Panc1 (cell line): ENCODE results near the gene UBR2. TPM values are rescaled to one million over a fixed set of nuclear protein-coding genes. Genes with fewer than 3 reads are reported as not detected.

Experiments
- ATAC-seq: fragments of 200-7000 bp; cut with Tn5 transposase; 2 replicates; pipeline ENCODE4 v1.9.1; 2020; ENCODE audit warnings: mild to moderate bottlenecking, moderate library complexity
- BruUV-seq: library from RNA; stranded (reverse); fragments of 400-500 nt; replicated peaks from 2 replicates; lab custom pipeline; 2021; lab: Mats Ljungman, UMichigan
- CTCF ChIA-PET: fragments of 300-600 bp; sonication (Branson Sonifier 250); formaldehyde crosslinking; loops from one replicate; lab custom pipeline; 2022; ENCODE audit warnings: antibody characterized with exemption; lab: Charles Lee
- POLR2A ChIA-PET: fragments of 300-600 bp; sonication (Branson Sonifier 250); formaldehyde crosslinking; loops from one replicate; lab custom pipeline; 2022; ENCODE audit warnings: antibody characterized with exemption; lab: Charles Lee
- DNase-seq: peaks from one replicate; pipeline ENCODE4 v3.0.0-alpha.2; 2010; ENCODE audit warnings: low read depth, low spot score
- H3K27ac ChIP-seq: 2 replicates; pipeline ENCODE4 v1.5.1; 2011; ENCODE audit warnings: mild to moderate bottlenecking, low read length, inconsistent platforms
- H3K27me3 ChIP-seq: fragments of 200-500 bp; sonication (Bioruptor generic); 2 replicates; pipeline ENCODE4 v1.6.0; 2014; ENCODE audit warnings: low read length, inconsistent platforms; ENCODE audit not compliant: control insufficient read depth, insufficient read depth
- H3K36me3 ChIP-seq: fragments of 200-500 bp; sonication (Bioruptor generic); 2 replicates; pipeline ENCODE4 v1.5.1; 2014; ENCODE audit warnings: inconsistent platforms, mild to moderate bottlenecking, low read length, moderate library complexity; ENCODE audit not compliant: control insufficient read depth, insufficient read depth
- H3K4me1 ChIP-seq: 2 replicates; pipeline ENCODE4 v1.5.1; 2011; ENCODE audit warnings: inconsistent platforms, mild to moderate bottlenecking, low read length, moderate library complexity; ENCODE audit not compliant: control insufficient read depth, insufficient read depth
- H3K4me3 ChIP-seq, 2 experiments: 2 replicates each; pipeline ENCODE4 v1.5.1; 2011 to 2012; ENCODE audit warnings: low read depth in 2 of 2, low read length in 2 of 2, mild to moderate bottlenecking in 2 of 2, inconsistent platforms in 1 of 2, moderate library complexity in 1 of 2
- H3K9me3 ChIP-seq: fragments of 200-500 bp; sonication (Bioruptor generic); 2 replicates; pipeline ENCODE4 v1.5.1; 2014; ENCODE audit warnings: low read depth, mild to moderate bottlenecking, inconsistent platforms, low read length, moderate library complexity; ENCODE audit not compliant: control insufficient read depth, insufficient read depth
- CTCF ChIP-seq: fragments of 450-650 bp; IDR thresholded peaks from 2 replicates; pipeline ENCODE4 v1.5.1; 2017; ENCODE audit warnings: mild to moderate bottlenecking
- POLR2AphosphoS5 ChIP-seq: IDR thresholded peaks from 2 replicates; pipeline ENCODE4 v1.6.1; 2012; ENCODE audit warnings: mild to moderate bottlenecking, low read depth, low read length, moderate library complexity
- REST ChIP-seq, 2 experiments: IDR thresholded peaks; 2 replicates each; pipeline ENCODE4 v1.6.1; 2011 to 2012; ENCODE audit warnings: low read depth in 2 of 2, control low read depth in 1 of 2, low read length in 1 of 2, mild to moderate bottlenecking in 1 of 2, moderate library complexity in 1 of 2; ENCODE audit not compliant: insufficient read depth in 1 of 2
- SIN3A ChIP-seq: IDR thresholded peaks from 2 replicates; pipeline ENCODE4 v1.6.1; 2012; ENCODE audit warnings: low read depth, mild to moderate bottlenecking, low read length, moderate library complexity, borderline replicate concordance; ENCODE audit not compliant: insufficient read depth
- TCF7L2 ChIP-seq: IDR thresholded peaks from 2 replicates; pipeline ENCODE4 v1.6.1; 2011; ENCODE audit warnings: mild to moderate bottlenecking, low read depth, low read length, inconsistent platforms
- in situ Hi-C: cut with HindIII; loops from 2 replicates; pipeline ENCODE4 v1.10.0; 2016; ENCODE audit warnings: low sequenced_read_pairs, low pct_unique_long_range_greater_than_20kb
- intact Hi-C: fragments of 100-400 bp; cut with micrococcal nuclease; formaldehyde crosslinking; loops from one replicate; pipeline ENCODE4 v1.10.0; 2022; ENCODE audit not compliant: unreplicated experiment
- total RNA-seq: library from RNA; stranded (reverse); gene quantifications from one replicate; pipeline ENCODE4 v1.2.1, GENCODE V29; 2021; ENCODE audit not compliant: unreplicated experiment

The UBR2 gene
- total RNA-seq, 1 experiment from 2014 or later, result 19.1 TPM

- ATAC-seq (no peak), DNase-seq (no peak)
- no peak for TF ChIP-seq TCF7L2
- no peak for TF ChIP-seq CTCF
- TF ChIP-seq SIN3A, result no peak
- no peak for TF ChIP-seq REST (IDR thresholded peaks at IDR 0.05; ENCODE audit: insufficient read depth in 1 of 2, low read depth in 2 of 2, low read length in 1 of 2)
- TF ChIP-seq POLR2AphosphoS5, result no peak
- Histone ChIP-seq H3K27me3 (no peaks in the 10 kb centered on the region), H3K4me3 (no peak overlapping the region), H3K9me3 (no peaks in the 10 kb centered on the region), H3K4me1 (no peaks in the 10 kb centered on the region), H3K27ac (no peak overlapping the region), H3K36me3 (no peaks in the 10 kb centered on the region)
- in situ Hi-C loops (no loop called here), intact Hi-C loops (loop anchor here (5.0 kb wide), 1 partner anchor 343 kb away; no protein-coding TSS in a partner anchor)
- CTCF ChIA-PET, result interaction anchor here (0.6 kb wide), 1 partner anchor 68 kb away, joined by 3 read pairs; no protein-coding TSS in a partner anchor
- no TSS peak for BruUV-seq
- POLR2A ChIA-PET, result no interaction called here
Observed at GRCh38 chr6:42629845-42630244, 66.0 kb downstream of the UBR2 start.

GRCh38 chr6:42637681-42638080 lies 73.9 kb downstream of the UBR2 start:
- no peaks in the 10 kb centered on the region for H3K9me3 ChIP-seq
- H3K27me3 ChIP-seq, result no peaks in the 10 kb centered on the region
- TF ChIP-seq SIN3A, result no peak
- no peak for TF ChIP-seq CTCF
- no peak for TF ChIP-seq TCF7L2
- no peak for TF ChIP-seq REST (IDR thresholded peaks at IDR 0.05; ENCODE audit: insufficient read depth in 1 of 2, low read depth in 2 of 2, low read length in 1 of 2)
- no peak for TF ChIP-seq POLR2AphosphoS5
- ATAC-seq (no peak), DNase-seq (no peak)
- ChIA-PET POLR2A (no interaction called here), CTCF (no interaction called here)
- intact Hi-C loops (no loop called here), in situ Hi-C loops (no loop called here)
- no peaks in the 10 kb centered on the region for H3K4me1 ChIP-seq
- no peak overlapping the region for H3K27ac ChIP-seq
- peaks cover 20% of the 10 kb centered on the region for H3K36me3 ChIP-seq
- no TSS peak for BruUV-seq
- H3K4me3 ChIP-seq, result no peak overlapping the region
